HL-60 (cell line): ENCODE results near the gene SYTL2.

ENCODE experiments used
- DNase-seq, 2 experiments: peaks; one replicate each; pipeline ENCODE4 v3.0.0-alpha.2; 2010 to 2020; ENCODE audit warnings: low read depth in 1 of 2, low spot score in 1 of 2
- H3K27ac ChIP-seq: fragments of 250-450 bp; sonication (Bioruptor Pico); replicated peaks from 2 replicates; pipeline ENCODE4 v1.5.1; 2020; ENCODE audit warnings: mild to moderate bottlenecking, moderate library complexity
- H3K27me3 ChIP-seq: fragments of 250-450 bp; sonication (Bioruptor Pico); 2 replicates; pipeline ENCODE4 v1.5.1; 2021; ENCODE audit warnings: mild to moderate bottlenecking, moderate library complexity; ENCODE audit not compliant: insufficient read depth, poor library complexity, severe bottlenecking
- H3K4me3 ChIP-seq: replicated peaks from 2 replicates; pipeline ENCODE4 v1.5.1; 2011; ENCODE audit warnings: mild to moderate bottlenecking, control low read depth, low read length; ENCODE audit not compliant: insufficient read depth
- GABPA ChIP-seq: IDR thresholded peaks from 2 replicates; pipeline ENCODE4 v1.6.1; 2012; ENCODE audit warnings: low read depth
- POLR2AphosphoS5 ChIP-seq: IDR thresholded peaks from 2 replicates; pipeline ENCODE4 v1.6.1; 2012; ENCODE audit warnings: low read depth
- SPI1 ChIP-seq: IDR thresholded peaks from 2 replicates; pipeline ENCODE4 v1.6.1; 2012; ENCODE audit warnings: low read depth, mild to moderate bottlenecking, borderline replicate concordance
- TF ChIP-seq, protein P1 (sequence below): IDR thresholded peaks from one replicate; pipeline ENCODE4 v1.5.1; 2011; ENCODE audit warnings: low read length, control low read depth, inconsistent platforms; ENCODE audit not compliant: insufficient read depth
- TF ChIP-seq, protein P2 (sequence below): IDR thresholded peaks from 2 replicates; pipeline ENCODE4 v1.6.1; 2012; ENCODE audit warnings: low read depth; ENCODE audit not compliant: insufficient replicate concordance

Gene SYTL2

DNA sequence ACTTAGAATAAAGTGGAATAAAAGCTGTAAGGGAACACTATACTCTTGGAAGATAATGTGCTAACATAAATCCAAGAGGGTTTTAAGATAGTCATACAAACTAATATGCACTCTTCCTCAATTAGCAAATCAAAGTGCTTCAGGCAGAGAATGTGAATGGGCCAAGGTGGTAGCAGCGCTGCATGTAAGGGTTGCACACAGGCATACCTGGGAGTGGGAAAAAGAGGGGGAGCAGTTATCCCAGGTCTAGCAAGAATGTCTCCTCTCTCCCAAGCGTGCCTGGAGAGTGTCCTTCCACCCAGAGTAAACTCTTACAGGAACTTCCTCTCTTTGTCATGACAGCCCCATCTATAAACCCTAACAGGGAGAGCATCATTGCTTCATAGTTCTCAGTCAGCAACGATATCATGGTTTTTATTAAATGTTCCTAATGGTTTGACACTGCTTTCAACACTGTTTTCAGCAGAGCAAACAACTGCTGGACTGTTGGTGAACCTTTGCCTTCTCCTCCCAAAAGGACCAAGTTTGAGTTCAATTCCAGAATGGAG, 61.6 kb downstream of the SYTL2 start:
- Histone ChIP-seq H3K4me3 (no peak overlapping the region), H3K27me3 (no peaks in the 10 kb centered on the region), H3K27ac (no peak overlapping the region)
- peak; percentile 81; the same call in 1 of the 2 replicates for TF ChIP-seq SPI1
- TF ChIP-seq POLR2AphosphoS5 = no peak
- TF ChIP-seq, protein P1, sequence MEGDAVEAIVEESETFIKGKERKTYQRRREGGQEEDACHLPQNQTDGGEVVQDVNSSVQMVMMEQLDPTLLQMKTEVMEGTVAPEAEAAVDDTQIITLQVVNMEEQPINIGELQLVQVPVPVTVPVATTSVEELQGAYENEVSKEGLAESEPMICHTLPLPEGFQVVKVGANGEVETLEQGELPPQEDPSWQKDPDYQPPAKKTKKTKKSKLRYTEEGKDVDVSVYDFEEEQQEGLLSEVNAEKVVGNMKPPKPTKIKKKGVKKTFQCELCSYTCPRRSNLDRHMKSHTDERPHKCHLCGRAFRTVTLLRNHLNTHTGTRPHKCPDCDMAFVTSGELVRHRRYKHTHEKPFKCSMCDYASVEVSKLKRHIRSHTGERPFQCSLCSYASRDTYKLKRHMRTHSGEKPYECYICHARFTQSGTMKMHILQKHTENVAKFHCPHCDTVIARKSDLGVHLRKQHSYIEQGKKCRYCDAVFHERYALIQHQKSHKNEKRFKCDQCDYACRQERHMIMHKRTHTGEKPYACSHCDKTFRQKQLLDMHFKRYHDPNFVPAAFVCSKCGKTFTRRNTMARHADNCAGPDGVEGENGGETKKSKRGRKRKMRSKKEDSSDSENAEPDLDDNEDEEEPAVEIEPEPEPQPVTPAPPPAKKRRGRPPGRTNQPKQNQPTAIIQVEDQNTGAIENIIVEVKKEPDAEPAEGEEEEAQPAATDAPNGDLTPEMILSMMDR = no peak
- TF ChIP-seq, protein P2, sequence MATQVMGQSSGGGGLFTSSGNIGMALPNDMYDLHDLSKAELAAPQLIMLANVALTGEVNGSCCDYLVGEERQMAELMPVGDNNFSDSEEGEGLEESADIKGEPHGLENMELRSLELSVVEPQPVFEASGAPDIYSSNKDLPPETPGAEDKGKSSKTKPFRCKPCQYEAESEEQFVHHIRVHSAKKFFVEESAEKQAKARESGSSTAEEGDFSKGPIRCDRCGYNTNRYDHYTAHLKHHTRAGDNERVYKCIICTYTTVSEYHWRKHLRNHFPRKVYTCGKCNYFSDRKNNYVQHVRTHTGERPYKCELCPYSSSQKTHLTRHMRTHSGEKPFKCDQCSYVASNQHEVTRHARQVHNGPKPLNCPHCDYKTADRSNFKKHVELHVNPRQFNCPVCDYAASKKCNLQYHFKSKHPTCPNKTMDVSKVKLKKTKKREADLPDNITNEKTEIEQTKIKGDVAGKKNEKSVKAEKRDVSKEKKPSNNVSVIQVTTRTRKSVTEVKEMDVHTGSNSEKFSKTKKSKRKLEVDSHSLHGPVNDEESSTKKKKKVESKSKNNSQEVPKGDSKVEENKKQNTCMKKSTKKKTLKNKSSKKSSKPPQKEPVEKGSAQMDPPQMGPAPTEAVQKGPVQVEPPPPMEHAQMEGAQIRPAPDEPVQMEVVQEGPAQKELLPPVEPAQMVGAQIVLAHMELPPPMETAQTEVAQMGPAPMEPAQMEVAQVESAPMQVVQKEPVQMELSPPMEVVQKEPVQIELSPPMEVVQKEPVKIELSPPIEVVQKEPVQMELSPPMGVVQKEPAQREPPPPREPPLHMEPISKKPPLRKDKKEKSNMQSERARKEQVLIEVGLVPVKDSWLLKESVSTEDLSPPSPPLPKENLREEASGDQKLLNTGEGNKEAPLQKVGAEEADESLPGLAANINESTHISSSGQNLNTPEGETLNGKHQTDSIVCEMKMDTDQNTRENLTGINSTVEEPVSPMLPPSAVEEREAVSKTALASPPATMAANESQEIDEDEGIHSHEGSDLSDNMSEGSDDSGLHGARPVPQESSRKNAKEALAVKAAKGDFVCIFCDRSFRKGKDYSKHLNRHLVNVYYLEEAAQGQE = no peak
- TF ChIP-seq GABPA = no peak
- peak in 1 of 2 experiments; percentile 19 for DNase-seq

DNA sequence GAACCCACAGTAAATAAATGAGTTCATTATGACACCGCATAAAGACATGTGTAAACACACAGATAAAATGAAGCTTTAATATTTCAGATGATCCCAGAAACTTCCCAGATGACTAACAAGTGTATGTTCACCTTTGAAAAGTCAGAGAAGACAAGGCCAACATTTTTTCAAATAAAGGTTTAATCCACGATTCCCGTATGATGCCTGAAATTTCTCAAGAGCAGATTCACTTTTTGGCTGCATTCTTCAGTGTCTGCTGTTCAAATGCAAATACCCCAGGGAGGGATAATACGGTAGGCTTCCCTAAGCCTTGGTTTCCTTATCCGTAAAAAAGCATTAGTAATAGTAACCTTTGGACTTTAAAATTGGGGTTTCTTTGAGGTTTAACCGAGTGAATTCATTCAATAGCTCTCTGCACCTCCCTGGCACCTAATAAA, 62.5 kb downstream of the SYTL2 start:
- DNase-seq = no peak
- Histone ChIP-seq H3K27ac (no peak overlapping the region), H3K4me3 (no peak overlapping the region), H3K27me3 (no peaks in the 10 kb centered on the region)
- TF ChIP-seq, protein P1 = no peak
- TF ChIP-seq, protein P2 = no peak
- TF ChIP-seq POLR2AphosphoS5 (no peak), GABPA (no peak), SPI1 (no peak)

DNA sequence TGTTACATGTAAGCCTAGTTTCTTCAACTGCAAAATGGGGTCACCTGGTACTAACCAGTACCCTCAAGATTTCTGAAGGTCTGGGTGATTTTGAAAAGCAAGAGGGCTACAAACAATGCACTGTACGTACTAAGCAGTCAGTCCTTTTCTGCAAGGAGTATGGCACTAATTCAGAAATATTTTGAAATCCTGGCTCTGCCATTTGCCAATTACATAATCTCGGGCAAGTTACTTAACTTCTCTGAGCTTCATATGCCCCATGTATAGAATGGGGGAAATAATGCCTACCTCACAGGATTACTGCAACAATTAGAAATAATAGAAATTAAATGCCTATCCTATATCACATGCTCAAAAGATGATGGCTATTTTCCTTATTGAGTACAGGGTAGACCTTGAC, 64.3 kb downstream of the SYTL2 start:
- TF ChIP-seq POLR2AphosphoS5 = no peak
- Histone ChIP-seq H3K4me3 (no peak overlapping the region), H3K27me3 (no peaks in the 10 kb centered on the region), H3K27ac (no peak overlapping the region)
- peak in 1 of 2 experiments; percentile 49 for DNase-seq

DNA sequence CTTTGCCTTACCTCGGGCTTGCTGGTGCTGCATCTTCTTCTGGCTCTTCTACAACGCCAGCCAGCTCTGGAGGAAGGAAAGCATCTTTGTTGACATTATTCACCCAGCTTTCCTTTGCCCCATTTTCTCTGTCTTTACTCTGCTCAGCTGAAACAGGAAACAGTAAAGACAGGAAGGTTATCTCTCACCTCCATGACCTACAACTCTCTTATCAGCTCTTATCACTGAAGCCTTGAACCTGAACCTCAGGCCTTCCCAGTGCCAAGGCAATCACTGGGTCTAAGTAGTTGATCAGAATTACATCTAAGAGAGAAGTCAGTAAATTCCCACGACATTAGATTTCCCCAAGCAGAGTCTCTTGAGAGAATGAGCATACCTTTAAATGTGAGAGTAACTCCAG, 65.3 kb downstream of the SYTL2 start:
- Histone ChIP-seq H3K27ac (no peak overlapping the region), H3K4me3 (no peak overlapping the region), H3K27me3 (no peaks in the 10 kb centered on the region)
- DNase-seq = no peak
- no peak for TF ChIP-seq GABPA
- no peak for TF ChIP-seq SPI1
- TF ChIP-seq, protein P1 = no peak
- TF ChIP-seq POLR2AphosphoS5 = no peak
- TF ChIP-seq, protein P2 = no peak
